ENCODE data around the gene HGD. TPM values are rescaled to one million over a fixed set of nuclear protein-coding genes. Genes with fewer than 3 reads are reported as not detected.

HGD gene
- total and polyA plus RNA-seq, 11 donors = 0.16 to 0.62 (median 0.56) TPM; not detected in 8

- ATAC-seq = peak; percentile 62 to 85 (median 78)
- Histone ChIP-seq H3K27me3 (no peaks in the 10 kb centered on the region), H3K4me3 (no peak overlapping the region), H3K4me1 (peaks cover 0 to 27% (median 5%) of the 10 kb centered on the region in 12 donors), H3K9me3 (no peaks in the 10 kb centered on the region), H3K36me3 (no peaks in the 10 kb centered on the region), H3K27ac (peak overlapping the region in 5 of 12 donors; percentile 10 to 61 (median 54))
- WGBS, 4 donors = 42 to 50% (median 47%) methylated on average over 5 of the region's 5 CpGs
- peak in 1 of 5 donors; percentile 10 for DNase-seq
- no peak for TF ChIP-seq POLR2A (IDR thresholded peaks at IDR 0.05)
- no peak for TF ChIP-seq CTCF (IDR thresholded peaks at IDR 0.05)
- intact Hi-C loops (cut with DNase I) = no loop called here
Observed at GRCh38 chr3:120646771-120647432, 35.1 kb downstream of the HGD start.

- peak in 3 of 4 donors; percentile 40 to 76 (median 58) for ATAC-seq
- intact Hi-C loops (cut with DNase I) = no loop called here
- no peaks in the 10 kb centered on the region for H3K9me3 ChIP-seq
- TF ChIP-seq POLR2A (IDR thresholded peaks at IDR 0.05) (no peak), CTCF (IDR thresholded peaks at IDR 0.05) (no peak)
- 42 to 52% (median 45%) methylated on average over 5 of the region's 5 CpGs for WGBS, 4 donors
- no peak overlapping the region for H3K4me3 ChIP-seq
- peak in 1 of 5 donors; percentile 11 for DNase-seq
- peaks cover 0 to 27% (median 5%) of the 10 kb centered on the region in 12 donors for H3K4me1 ChIP-seq
- peak overlapping the region in 3 of 12 donors; percentile 16 to 52 (median 37) for H3K27ac ChIP-seq
- H3K36me3 ChIP-seq = no peaks in the 10 kb centered on the region
- no peaks in the 10 kb centered on the region for H3K27me3 ChIP-seq
Observed at GRCh38 chr3:120645083-120645845, 36.8 kb downstream of the HGD start.

GRCh38 chr3:120642368-120642948, 39.6 kb downstream of the HGD start:
- H3K4me1 ChIP-seq = peaks cover 0 to 27% (median 5%) of the 10 kb centered on the region in 12 donors
- no peak for TF ChIP-seq POLR2A (IDR thresholded peaks at IDR 0.05)
- no peak for TF ChIP-seq CTCF (IDR thresholded peaks at IDR 0.05)
- DNase-seq = no peak
- H3K9me3 ChIP-seq = no peaks in the 10 kb centered on the region
- ATAC-seq = peak in 1 of 4 donors; percentile 30
- no peak overlapping the region for H3K4me3 ChIP-seq
- no peak overlapping the region for H3K27ac ChIP-seq
- H3K27me3 ChIP-seq = no peaks in the 10 kb centered on the region
- no peaks in the 10 kb centered on the region for H3K36me3 ChIP-seq
- intact Hi-C loops (cut with DNase I) = loop anchor here in 1 of 10 donors (5.0 kb wide), 1 partner anchor 45 kb away; no protein-coding TSS in a partner anchor
- 50 to 57% (median 52%) methylated on average over 4 of the region's 4 CpGs for WGBS, 4 donors
